ENCODE measurements around the gene LEMD1. TPM values are rescaled to one million over a fixed set of nuclear protein-coding genes. Genes with fewer than 3 reads are reported as not detected.
A peak's percentile ranks its signal among the peaks of the same experiment; 100 is the strongest.

Gene LEMD1
- total and polyA plus RNA-seq, 3 donors from 2014 or later: 35.2 to 83.2 (median 71.1) TPM

DNA sequence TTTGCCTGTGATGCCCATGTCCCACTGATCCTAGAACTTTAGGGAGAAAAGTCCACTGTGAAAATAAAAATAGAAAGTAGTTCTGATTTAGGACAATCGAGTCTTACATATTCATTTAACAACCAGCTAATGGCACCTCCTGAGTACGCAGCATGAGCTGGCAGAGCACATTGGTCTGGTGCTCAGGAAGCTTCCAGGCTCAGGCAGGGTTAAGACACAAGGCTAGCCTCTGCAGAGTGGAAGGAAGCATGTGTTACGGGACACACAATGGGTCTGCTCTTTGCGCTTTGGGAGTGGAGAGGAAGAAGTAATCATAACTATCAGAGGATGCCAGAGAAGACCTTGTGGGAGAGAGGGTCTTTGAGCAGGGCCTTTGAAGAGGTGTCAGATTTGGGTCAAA is 61.0 kb downstream of the LEMD1 start:
- Histone ChIP-seq H3K4me1 (peaks cover 56% of the 10 kb centered on the region), H3K9me3 (no peaks in the 10 kb centered on the region), H3K27me3 (no peaks in the 10 kb centered on the region), H3K36me3 (ENCODE audit: low read depth, missing control alignments) (no peaks in the 10 kb centered on the region), H3K4me3 (no peak overlapping the region), H3K27ac (peak overlapping the region; percentile 70 to 85)
- intact Hi-C loops (cut with DNase I; ENCODE audit: low total_unique reads): no loop called here
- DNase-seq: no peak
- no peak for TF ChIP-seq CTCF (IDR thresholded peaks at IDR 0.05)
- TF ChIP-seq POLR2A (IDR thresholded peaks at IDR 0.05): no peak
- WGBS, 2 donors: 47 to 55% methylated on average over 4 of the region's 4 CpGs

DNA sequence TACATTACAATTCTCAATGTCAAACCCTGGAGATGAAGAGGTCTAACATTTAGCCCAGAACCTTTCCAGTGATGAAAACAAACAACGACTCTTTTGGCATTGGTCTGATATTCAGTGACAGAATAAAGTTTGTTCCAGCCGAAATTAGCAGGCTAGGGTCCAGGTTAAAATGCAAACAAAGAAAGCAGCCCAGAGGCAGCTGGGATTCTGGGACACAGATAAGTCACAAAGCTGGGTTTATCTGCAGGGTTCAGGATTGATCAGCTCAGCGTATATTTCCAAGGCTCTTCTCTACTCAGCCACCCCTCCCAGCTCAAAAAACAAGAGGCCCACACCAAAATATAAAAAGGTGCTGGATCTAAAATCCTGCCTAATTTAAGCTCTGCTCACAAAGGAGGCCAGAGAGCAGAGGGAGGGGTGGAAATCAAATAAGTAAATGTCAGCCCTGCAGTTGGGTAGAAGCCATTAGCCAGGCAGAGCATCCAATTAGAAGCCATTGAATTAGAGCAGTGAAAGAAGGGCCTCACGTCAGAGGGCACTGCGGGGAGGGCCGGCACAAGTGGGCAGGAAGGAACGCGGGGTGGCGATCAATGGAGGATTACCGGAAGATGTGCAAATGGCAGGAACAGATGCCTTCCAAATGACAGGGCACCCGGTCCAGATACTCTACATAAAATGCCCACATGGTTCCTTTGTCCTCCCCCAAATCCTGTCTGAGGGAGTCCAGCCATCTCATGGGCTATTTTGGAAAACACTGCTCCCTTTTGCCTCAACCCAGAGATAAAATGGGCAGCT is 61.9 kb downstream of the LEMD1 start:
- H3K4me1 ChIP-seq: peaks cover 51% of the 10 kb centered on the region
- H3K4me3 ChIP-seq: no peak overlapping the region
- H3K36me3 ChIP-seq (ENCODE audit: low read depth, missing control alignments): no peaks in the 10 kb centered on the region
- H3K27ac ChIP-seq: peak overlapping the region; percentile 70 to 85
- H3K27me3 ChIP-seq: no peaks in the 10 kb centered on the region
- DNase-seq: peak; percentile 45
- TF ChIP-seq POLR2A (IDR thresholded peaks at IDR 0.05) (no peak), CTCF (IDR thresholded peaks at IDR 0.05) (no peak)
- 38 to 47% methylated on average over 11 of the region's 11 CpGs for WGBS, 2 donors
- H3K9me3 ChIP-seq: no peaks in the 10 kb centered on the region
- intact Hi-C loops (cut with DNase I; ENCODE audit: low total_unique reads): loop anchor here (10.0 kb wide), 1 partner anchor 75 kb away; no protein-coding TSS in a partner anchor

GRCh38 chr1:205358579-205358978 is 63.3 kb downstream of the LEMD1 start:
- Histone ChIP-seq H3K27me3 (no peaks in the 10 kb centered on the region), H3K4me3 (no peak overlapping the region), H3K27ac (no peak overlapping the region), H3K36me3 (ENCODE audit: low read depth, missing control alignments) (no peaks in the 10 kb centered on the region), H3K4me1 (peaks cover 60% of the 10 kb centered on the region), H3K9me3 (no peaks in the 10 kb centered on the region)
- intact Hi-C loops (cut with DNase I; ENCODE audit: low total_unique reads): loop anchor here (10.0 kb wide), 1 partner anchor 76 kb away; no protein-coding TSS in a partner anchor
- no peak for DNase-seq
- TF ChIP-seq CTCF (IDR thresholded peaks at IDR 0.05) (no peak), POLR2A (IDR thresholded peaks at IDR 0.05) (no peak)

- intact Hi-C loops (cut with DNase I; ENCODE audit: low total_unique reads): loop anchor here (10.0 kb wide), 1 partner anchor 77 kb away; no protein-coding TSS in a partner anchor
- H3K27ac ChIP-seq: peak overlapping the region in 1 of 2 donors; percentile 28
Measured at GRCh38 chr1:205357567-205357966, 64.3 kb downstream of the LEMD1 start.

More at GRCh38 chr1:205357567-205357966, 64.3 kb downstream of the LEMD1 start:
- TF ChIP-seq POLR2A (IDR thresholded peaks at IDR 0.05): no peak
- no peak for TF ChIP-seq CTCF (IDR thresholded peaks at IDR 0.05)
- Histone ChIP-seq H3K9me3 (no peaks in the 10 kb centered on the region), H3K4me1 (peaks cover 56% of the 10 kb centered on the region), H3K27me3 (no peaks in the 10 kb centered on the region), H3K36me3 (ENCODE audit: low read depth, missing control alignments) (no peaks in the 10 kb centered on the region), H3K4me3 (no peak overlapping the region)
- no peak for DNase-seq
- 57 to 58% methylated on average over 3 of the region's 3 CpGs for WGBS, 2 donors
